GM21576 (cell line): ENCODE measurements around the gene SPTLC1.

Source experiments
- ATAC-seq: cut with Tn5 transposase; IDR thresholded peaks from one replicate; pipeline ENCODE4 v1.9.1; 2021; ENCODE audit warnings: mild to moderate bottlenecking, moderate library complexity; ENCODE audit not compliant: unreplicated experiment

The SPTLC1 gene

DNA sequence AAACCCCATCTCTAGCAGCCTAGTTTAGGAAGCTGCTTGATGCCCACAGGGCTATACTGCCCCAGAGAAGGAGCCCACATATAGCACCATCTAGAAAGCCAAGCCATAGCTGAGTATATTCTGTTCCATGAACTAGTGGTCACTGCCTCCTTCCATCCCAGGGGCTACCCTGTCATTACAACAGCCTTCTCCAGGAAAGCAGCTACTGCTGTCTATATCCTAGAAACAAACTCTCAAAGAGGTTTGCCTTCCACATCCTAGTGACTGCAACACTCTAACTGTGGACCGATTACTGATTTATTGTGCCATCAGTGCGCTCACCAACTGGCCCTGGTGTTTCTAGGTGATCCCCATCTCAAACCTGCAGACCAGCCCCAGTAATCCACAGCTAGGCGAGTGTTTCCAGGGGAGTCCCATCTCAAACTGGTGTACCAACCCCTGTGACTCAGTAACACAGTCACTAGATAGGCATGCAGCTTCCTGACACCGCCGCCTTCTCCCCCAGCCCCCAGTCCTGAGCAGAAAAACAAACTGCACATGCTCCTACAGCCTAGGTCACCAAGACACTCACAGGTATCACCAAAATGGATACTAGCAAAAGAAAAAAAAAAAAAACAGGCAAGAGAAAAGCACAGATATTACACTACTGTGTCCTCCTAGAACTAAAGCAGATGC, 14.8 kb downstream of the SPTLC1 start:
- ATAC-seq = no peak

DNA sequence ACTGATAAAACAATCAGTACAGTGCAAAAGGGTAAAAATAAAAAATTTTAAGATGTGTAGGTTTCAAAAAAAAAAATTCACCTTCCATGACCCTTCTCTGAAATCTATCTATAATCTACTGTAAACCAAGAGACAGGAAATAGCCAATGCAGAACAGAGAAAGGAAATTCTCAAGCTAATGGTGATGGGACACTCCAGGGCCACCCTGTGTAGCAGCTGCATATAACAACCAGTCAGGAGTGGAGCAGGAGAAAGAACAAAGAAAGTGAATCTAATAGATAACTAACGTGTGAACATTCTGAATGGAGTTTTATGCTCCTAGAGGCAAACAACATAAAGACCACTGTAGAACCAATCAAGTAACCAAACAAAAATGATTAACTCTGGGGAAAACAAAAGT, 16.6 kb downstream of the SPTLC1 start:
- peak; percentile 76 for ATAC-seq

- ATAC-seq = no peak
Measured at GRCh38 chr9:92097997-92098482, 17.2 kb downstream of the SPTLC1 start.

GRCh38 chr9:92095236-92095635, 20.0 kb downstream of the SPTLC1 start:
- no peak for ATAC-seq

DNA sequence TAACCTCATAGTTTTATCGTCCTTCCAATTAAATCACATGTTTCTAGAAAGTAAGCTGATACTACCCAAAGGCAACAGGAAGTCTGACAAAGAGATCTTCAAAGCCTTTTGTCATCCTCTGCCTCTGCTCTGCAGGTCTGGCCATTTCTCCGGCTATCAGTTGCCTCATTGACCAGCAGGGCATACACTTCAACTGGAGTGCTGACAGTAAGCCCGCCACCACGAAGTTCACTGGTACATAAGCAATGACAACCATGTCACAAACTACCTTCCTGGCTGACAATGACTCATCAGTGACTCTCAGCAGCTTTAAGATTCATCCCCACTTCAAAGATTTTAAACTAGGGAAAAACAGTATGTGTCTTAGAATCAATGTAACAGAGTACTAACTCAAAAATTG, 20.6 kb downstream of the SPTLC1 start:
- ATAC-seq = no peak

DNA sequence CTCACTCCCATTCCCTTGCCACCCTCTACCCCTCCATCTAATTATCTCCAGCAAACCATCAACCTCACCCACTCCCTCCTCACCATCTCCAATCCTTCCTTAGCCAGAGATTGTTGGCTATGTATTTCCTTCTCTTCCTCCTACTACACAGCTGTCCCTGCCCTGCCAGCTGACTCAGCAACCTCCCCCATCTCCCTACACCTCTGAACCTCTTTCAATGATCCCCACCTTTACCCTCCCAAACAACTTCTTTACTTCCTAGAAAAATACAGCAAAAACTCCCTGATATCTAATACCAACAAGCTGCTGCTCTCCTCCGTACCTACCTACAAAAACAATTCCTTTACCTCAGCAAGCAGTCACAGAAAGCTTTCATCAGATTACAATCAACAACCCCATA, 37.3 kb downstream of the SPTLC1 start:
- ATAC-seq = no peak

GRCh38 chr9:92071634-92072033, 43.6 kb downstream of the SPTLC1 start:
- ATAC-seq = no peak

DNA sequence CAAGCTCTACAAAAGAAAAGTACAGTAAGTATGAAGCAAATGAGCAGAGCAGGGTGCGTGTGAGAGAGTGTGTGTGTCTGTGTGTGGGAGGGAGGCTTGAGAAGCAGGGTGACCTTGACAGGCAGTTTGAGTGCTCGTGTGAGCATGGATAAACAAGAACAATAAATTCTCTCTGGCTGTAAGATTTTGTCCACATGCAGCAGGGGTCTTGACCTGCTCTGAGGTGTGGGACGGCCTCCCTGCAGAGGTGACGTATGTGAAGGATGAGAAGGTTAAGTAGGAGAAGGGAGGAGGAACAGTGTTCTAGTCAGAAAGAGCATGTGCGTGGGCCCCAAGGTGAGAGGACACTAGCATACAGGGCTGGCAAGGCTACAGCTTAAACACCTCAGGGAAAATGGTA, 49.0 kb downstream of the SPTLC1 start:
- ATAC-seq = no peak

DNA sequence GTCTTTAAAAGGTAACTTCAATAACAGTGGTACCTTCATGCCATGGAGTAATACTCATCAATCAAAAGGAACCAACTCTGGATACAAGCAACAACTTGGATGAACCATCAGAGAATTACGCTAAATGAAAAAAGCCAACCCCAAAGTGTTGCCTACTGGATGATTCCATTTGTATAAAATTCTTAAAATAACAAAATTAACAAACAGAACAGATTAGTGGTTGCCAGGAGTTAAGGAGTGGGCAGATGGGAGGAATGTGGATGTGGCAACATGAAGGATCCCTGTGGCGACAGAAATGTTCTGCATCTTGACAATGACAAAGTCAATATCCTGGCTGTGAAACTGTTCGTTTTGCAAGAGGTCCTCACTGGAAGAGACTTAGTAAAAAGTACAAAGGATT, 50.5 kb downstream of the SPTLC1 start:
- no peak for ATAC-seq

- ATAC-seq = no peak
Measured at GRCh38 chr9:92061184-92061583, 54.0 kb downstream of the SPTLC1 start.

DNA sequence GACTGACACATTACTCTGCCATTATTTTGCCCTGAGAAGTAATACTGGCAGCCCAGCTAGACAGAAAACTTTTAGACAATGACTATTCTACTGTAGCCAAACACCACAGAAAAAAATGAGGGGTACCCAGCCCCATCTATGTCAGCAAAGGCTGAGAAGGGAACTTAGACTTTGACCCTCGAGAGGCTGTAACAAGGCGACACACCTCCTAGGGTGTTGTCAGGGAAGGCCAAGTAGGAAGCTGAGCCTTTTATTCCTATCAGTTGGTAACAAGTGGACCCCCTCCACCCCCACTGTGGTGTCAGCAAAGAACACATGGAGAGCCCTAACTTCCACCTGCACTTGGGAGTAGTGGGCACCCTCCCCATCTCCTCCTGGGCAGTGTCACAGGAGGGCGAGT, 55.6 kb downstream of the SPTLC1 start:
- ATAC-seq = no peak

DNA sequence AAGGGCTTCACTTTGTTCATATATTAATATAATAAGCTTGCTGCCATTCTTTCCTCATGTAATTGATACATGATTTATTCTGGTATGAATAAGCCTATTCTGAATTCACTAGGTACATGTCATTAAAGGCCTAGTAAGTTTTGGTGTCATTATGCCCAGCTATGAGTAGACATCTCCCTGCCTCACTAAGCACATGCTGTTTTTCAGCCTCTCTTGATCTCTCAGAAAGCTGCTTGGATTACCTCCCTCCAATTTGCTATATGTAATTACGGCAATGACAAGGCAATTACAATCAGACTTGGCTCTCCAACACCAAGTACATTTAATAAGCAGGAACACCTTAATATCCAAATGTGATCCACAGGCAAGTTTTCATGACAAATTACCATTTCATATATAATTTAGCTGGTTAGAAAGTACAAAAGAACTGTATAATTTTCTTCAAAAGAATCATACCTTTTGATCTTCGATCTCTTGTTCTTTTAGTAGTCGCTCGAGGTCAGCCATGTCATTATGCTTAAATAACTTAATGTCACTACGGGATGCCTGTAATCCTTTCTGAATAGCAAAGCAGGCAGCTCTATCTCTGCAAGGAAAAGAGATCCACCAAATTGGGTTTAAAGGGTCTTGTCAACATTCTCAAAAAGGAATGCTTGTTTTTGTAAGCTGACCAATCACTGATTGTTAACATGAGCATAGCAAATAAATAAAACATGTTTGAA, 56.3 kb downstream of the SPTLC1 start:
- no peak for ATAC-seq

DNA sequence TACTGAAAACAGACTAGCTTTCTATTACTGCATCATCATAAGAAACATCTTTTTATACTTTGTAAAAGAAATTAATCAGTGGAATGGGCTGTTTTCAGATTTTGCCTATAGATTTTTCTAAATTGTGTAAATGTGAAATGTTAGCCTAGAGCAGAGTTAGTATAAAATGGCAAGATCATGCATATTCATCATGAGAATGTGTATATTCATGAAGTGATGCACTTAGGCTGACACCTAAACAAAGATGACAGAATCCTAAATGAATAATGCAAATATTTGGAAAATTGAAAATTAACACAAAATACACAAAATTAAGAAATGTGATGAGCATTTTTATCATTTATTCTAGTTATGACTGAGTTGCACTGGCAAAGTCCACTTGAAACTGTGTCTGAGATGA, 57.2 kb downstream of the SPTLC1 start:
- ATAC-seq = no peak

- no peak for ATAC-seq
Measured at GRCh38 chr9:92057226-92057625, 58.0 kb downstream of the SPTLC1 start.

GRCh38 chr9:92055624-92056023, 59.6 kb downstream of the SPTLC1 start:
- ATAC-seq = no peak

GRCh38 chr9:92048924-92049625, 66.1 kb downstream of the SPTLC1 start:
- no peak for ATAC-seq

DNA sequence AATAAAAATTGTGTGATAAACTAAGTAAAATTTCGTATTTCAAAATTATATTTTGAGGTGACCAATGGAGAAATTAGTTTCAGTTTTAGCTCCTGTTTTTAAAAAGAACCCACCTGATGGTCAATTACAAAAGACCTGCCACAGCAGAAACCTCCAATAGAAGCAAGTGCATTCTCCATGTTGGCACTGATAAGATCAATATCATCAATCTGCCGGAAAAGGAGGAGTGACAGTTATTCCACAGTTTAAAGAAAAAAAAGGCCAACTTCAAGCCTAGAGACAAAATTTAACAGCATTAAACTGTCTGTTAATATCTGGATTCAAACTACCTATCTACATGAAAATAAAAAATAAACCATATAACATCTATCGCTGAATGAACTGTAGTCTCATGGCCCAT, 67.7 kb downstream of the SPTLC1 start:
- no peak for ATAC-seq

DNA sequence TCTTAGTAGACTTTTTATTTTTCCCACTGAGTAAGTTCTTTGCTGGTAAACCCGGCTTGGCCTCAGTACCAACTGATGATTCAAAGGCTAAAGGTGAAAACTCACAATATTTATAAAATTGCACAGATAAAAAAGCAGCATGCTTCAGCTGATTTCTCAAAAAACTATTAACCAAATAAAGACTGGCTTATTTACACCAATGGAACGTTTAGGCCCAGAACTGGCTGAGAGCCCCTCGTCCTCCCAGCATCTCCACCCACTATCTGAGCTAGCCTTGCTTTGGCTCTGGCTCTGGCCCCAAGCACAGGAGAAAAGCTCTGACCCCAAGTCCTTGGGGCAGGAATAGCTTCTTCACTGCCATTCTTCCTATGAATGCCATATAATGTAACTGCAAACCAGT, 68.5 kb downstream of the SPTLC1 start:
- ATAC-seq = no peak

DNA sequence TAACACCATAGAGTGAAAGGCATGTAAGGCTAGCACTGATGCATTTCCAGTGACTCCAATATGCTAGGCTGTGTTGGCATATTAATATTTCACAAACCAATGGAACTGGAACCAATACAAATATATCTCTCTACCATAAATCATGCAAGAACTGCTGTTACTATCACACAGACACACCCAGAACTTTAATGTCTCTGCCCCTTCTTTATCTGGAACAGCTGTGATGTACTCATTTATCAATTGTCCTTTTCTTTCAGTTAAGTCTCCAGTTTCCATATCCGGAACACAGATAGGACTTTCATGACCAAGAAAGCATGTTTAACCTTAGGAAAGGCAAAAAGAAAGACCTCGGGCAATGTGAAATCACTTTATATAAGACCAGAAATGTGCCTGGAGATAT, 70.3 kb downstream of the SPTLC1 start:
- no peak for ATAC-seq

- ATAC-seq = no peak
Measured at GRCh38 chr9:92043002-92043401, 72.2 kb downstream of the SPTLC1 start.

- ATAC-seq = no peak
Measured at GRCh38 chr9:92042260-92042659, 73.0 kb downstream of the SPTLC1 start.

DNA sequence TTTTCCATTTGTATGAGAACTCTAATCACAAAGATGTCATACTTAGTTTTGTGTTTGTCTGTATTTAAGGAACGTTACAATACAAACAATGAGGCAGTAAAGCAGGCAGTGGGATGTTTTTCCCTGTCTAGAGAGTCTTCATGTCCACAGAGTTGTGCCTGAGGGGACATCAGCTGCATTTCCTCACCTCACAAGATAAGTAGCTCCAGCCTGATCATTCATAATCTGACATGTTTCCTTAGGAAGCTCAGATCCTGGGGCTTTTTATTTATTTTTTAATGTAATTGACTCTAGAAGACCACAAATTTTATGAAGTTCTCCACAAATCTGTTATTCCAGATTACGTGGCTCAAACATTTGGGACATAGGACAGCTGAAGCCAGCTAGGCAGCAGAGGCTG, 78.5 kb downstream of the SPTLC1 start:
- no peak for ATAC-seq
